HCT116 (cell line): Measurements from ENCODE around the gene C16orf82. TPM values are rescaled to one million over a fixed set of nuclear protein-coding genes. Genes with fewer than 3 reads are reported as not detected.

Source experiments
- ATAC-seq: fragments of 200-7000 bp; cut with Tn5 transposase; 2 replicates; pipeline ENCODE4 v1.9.1; 2020; ENCODE audit warnings: mild to moderate bottlenecking, moderate library complexity
- BruUV-seq: library from RNA; stranded (reverse); fragments of 400-500 nt; replicated peaks from 2 replicates; lab custom pipeline; 2021; lab: Mats Ljungman, UMichigan
- CTCF ChIA-PET: fragments of 300-600 bp; sonication (Branson Sonifier 250); formaldehyde crosslinking; loops from one replicate; lab custom pipeline; 2021; ENCODE audit warnings: antibody characterized with exemption; lab: Charles Lee
- POLR2A ChIA-PET: fragments of 300-600, 350-600 bp; sonication (Branson Sonifier 250); formaldehyde crosslinking; loops from one replicate; lab custom pipeline; 2021; ENCODE audit warnings: antibody characterized with exemption; lab: Charles Lee
- RAD21 ChIA-PET, 2 experiments: fragments of 300-600 bp; sonication (Branson Sonifier 250); formaldehyde crosslinking; loops; one replicate each; lab custom pipeline; 2023; ENCODE audit warnings: low total read pairs in 2 of 2; ENCODE audit not compliant: uncharacterized antibody in 2 of 2, unreplicated experiment in 2 of 2, low non-redundant PET in 1 of 2; lab: Charles Lee
- DNase-seq: peaks from one replicate; pipeline ENCODE4 v3.0.0-alpha.2; 2010; ENCODE audit warnings: low read depth, low spot score
- H2AFZ ChIP-seq: fragments of 200-600 bp; shearing (Covaris generic), sonication (generic); 2 replicates; pipeline ENCODE4 v1.6.1; 2017; ENCODE audit warnings: low read depth, mixed run types, mixed read lengths, antibody characterized with exemption, low read length; ENCODE audit not compliant: poor library complexity, severe bottlenecking
- H3K27ac ChIP-seq: 2 replicates; pipeline ENCODE4 v1.5.1; 2012; ENCODE audit warnings: low read depth, low read length
- H3K27me3 ChIP-seq: fragments of 200-600 bp; sonication (generic); 2 replicates; pipeline ENCODE4 v1.6.1; 2016; ENCODE audit warnings: mixed run types, low read length, mixed read lengths; ENCODE audit not compliant: insufficient read depth
- H3K36me3 ChIP-seq, 2 experiments: fragments of 200-500 bp in 1 of 2; fragments of 200-600 bp in 1 of 2; sonication (Bioruptor generic) in 1 of 2; sonication (generic) in 1 of 2; 2 replicates each; pipeline versions ENCODE4 v1.5.1 to v1.6.1; 2014 to 2016; ENCODE audit warnings: low read length in 2 of 2, inconsistent platforms in 1 of 2, mixed read lengths in 1 of 2, mixed run types in 1 of 2; ENCODE audit not compliant: insufficient read depth in 2 of 2, control insufficient read depth in 1 of 2
- H3K4me1 ChIP-seq, 2 experiments: fragments of 200-600 bp in 1 of 2; sonication (generic) in 1 of 2; 2 replicates each; pipeline versions ENCODE4 v1.5.1 to v1.6.1; 2012 to 2017; ENCODE audit warnings: low read length in 2 of 2, inconsistent platforms in 1 of 2, mild to moderate bottlenecking in 1 of 2, mixed read lengths in 1 of 2, mixed run types in 1 of 2, moderate library complexity in 1 of 2; ENCODE audit not compliant: insufficient read depth in 2 of 2, control insufficient read depth in 1 of 2
- H3K4me2 ChIP-seq: fragments of 200-600 bp; sonication (generic); 2 replicates; pipeline ENCODE4 v1.6.1; 2017; ENCODE audit warnings: mixed run types, low read length, mixed read lengths
- H3K4me3 ChIP-seq, 2 experiments: fragments of 200-600 bp in 1 of 2; sonication (generic) in 1 of 2; replicated peaks in 1 of 2; 2 replicates each; pipeline ENCODE4 v1.5.1; 2011 to 2016; ENCODE audit warnings: low read length in 2 of 2, control low read depth in 1 of 2, low read depth in 1 of 2, mild to moderate bottlenecking in 1 of 2, mixed read lengths in 1 of 2, mixed run types in 1 of 2
- H3K79me2 ChIP-seq: fragments of 200-600 bp; sonication (generic); 2 replicates; pipeline ENCODE4 v1.6.1; 2017; ENCODE audit warnings: mild to moderate bottlenecking, mixed run types, low read length, moderate library complexity, mixed read lengths; ENCODE audit not compliant: insufficient read depth
- H3K9ac ChIP-seq: fragments of 200-600 bp; sonication (generic); 2 replicates; pipeline ENCODE4 v1.6.1; 2016; ENCODE audit warnings: low read length, mixed read lengths
- H3K9me2 ChIP-seq: fragments of 200-600 bp; sonication (generic), shearing (Covaris generic); 2 replicates; pipeline ENCODE4 v1.6.1; 2017; ENCODE audit warnings: mixed run types, mild to moderate bottlenecking, moderate library complexity; ENCODE audit not compliant: insufficient read depth
- H3K9me3 ChIP-seq, 2 experiments: fragments of 200-500 bp in 1 of 2; fragments of 200-600 bp in 1 of 2; sonication (Bioruptor generic) in 1 of 2; sonication (generic) in 1 of 2; 2 replicates each; pipeline ENCODE4 v1.6.1; 2014 to 2017; ENCODE audit warnings: low read length in 2 of 2, mixed read lengths in 2 of 2, inconsistent platforms in 1 of 2, low read depth in 1 of 2, mild to moderate bottlenecking in 1 of 2, mixed run types in 1 of 2, moderate library complexity in 1 of 2; ENCODE audit not compliant: control insufficient read depth in 1 of 2, insufficient read depth in 1 of 2
- H4K20me1 ChIP-seq: fragments of 200-600 bp; sonication (generic), shearing (Covaris generic); 2 replicates; pipeline ENCODE4 v1.6.1; 2017; ENCODE audit warnings: mixed run types, mild to moderate bottlenecking, moderate library complexity; ENCODE audit not compliant: insufficient read depth
- CBX3 ChIP-seq: IDR thresholded peaks from 2 replicates; pipeline ENCODE4 v1.6.1; 2012; ENCODE audit warnings: low read depth
- ELF1 ChIP-seq: IDR thresholded peaks from 2 replicates; pipeline ENCODE4 v1.6.1; 2012; ENCODE audit warnings: low read depth, borderline replicate concordance
- EZH2phosphoT487 ChIP-seq: fragments of 200-600 bp; IDR thresholded peaks from 2 replicates; pipeline ENCODE4 v1.6.1; 2018; ENCODE audit warnings: antibody characterized with exemption, borderline replicate concordance
- RAD21 ChIP-seq: IDR thresholded peaks from 2 replicates; pipeline ENCODE4 v1.6.1; 2012; ENCODE audit warnings: low read depth, mild to moderate bottlenecking
- SIN3A ChIP-seq: IDR thresholded peaks from 2 replicates; pipeline ENCODE4 v1.6.1; 2012; ENCODE audit warnings: low read depth
- SP1 ChIP-seq: IDR thresholded peaks from 2 replicates; pipeline ENCODE4 v1.6.1; 2012; ENCODE audit warnings: low read depth
- TCF7L2 ChIP-seq: IDR thresholded peaks from 2 replicates; pipeline ENCODE4 v1.7.0; 2011; ENCODE audit warnings: borderline replicate concordance, inconsistent platforms; ENCODE audit not compliant: insufficient read depth, insufficient read length; ENCODE audit errors: extremely low read depth
- ZFX ChIP-seq: fragments of 450-650 bp; IDR thresholded peaks from 2 replicates; pipeline ENCODE4 v1.6.1; 2017
- intact Hi-C: fragments of 100-400 bp; cut with micrococcal nuclease; formaldehyde crosslinking; loops from 2 replicates; pipeline ENCODE4 v1.10.0; 2022
- total RNA-seq: library from RNA; stranded (reverse); gene quantifications from one replicate; pipeline ENCODE4 v1.2.1, GENCODE V29; 2021; ENCODE audit not compliant: unreplicated experiment
- TF ChIP-seq, protein P1 (sequence below): IDR thresholded peaks from 2 replicates; pipeline ENCODE4 v1.6.1; 2012; ENCODE audit warnings: low read depth
- TF ChIP-seq, protein P2 (sequence below): IDR thresholded peaks from 2 replicates; pipeline ENCODE4 v1.6.1; 2012
- TF ChIP-seq, protein P3 (sequence below): IDR thresholded peaks from 2 replicates; pipeline ENCODE4 v1.6.1; 2012
- TF ChIP-seq, protein P4 (sequence below): IDR thresholded peaks from 2 replicates; pipeline ENCODE4 v1.6.1; 2011; ENCODE audit warnings: mild to moderate bottlenecking, low read length, moderate library complexity; ENCODE audit not compliant: insufficient replicate concordance; ENCODE audit errors: extremely low read depth

C16orf82 gene
- total RNA-seq, 1 experiment from 2014 or later: not detected

DNA sequence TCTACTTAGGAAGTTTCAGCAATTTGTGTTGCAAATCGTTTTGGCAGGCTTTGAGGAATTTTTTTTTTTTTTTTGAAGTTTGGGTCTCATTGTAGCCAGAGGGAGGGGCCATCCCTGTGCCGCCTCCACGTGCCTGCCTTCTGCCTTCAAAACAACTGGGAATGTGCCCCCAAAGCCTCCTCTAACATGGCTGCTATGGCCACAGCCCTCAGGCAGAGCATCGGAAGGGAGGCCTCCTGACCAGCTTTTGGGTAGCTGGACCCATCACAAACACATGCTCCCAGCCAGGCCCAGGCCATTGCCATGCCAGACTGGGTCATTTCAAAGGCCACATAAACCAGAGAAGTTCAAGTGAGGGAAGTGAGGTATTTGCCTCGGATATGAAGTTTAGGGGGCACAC, 21.5 kb downstream of the C16orf82 start:
- ChIA-PET POLR2A (no interaction called here), RAD21 (no interaction called here), CTCF (no interaction called here)
- TF ChIP-seq EZH2phosphoT487: no peak
- TF ChIP-seq, protein P1, sequence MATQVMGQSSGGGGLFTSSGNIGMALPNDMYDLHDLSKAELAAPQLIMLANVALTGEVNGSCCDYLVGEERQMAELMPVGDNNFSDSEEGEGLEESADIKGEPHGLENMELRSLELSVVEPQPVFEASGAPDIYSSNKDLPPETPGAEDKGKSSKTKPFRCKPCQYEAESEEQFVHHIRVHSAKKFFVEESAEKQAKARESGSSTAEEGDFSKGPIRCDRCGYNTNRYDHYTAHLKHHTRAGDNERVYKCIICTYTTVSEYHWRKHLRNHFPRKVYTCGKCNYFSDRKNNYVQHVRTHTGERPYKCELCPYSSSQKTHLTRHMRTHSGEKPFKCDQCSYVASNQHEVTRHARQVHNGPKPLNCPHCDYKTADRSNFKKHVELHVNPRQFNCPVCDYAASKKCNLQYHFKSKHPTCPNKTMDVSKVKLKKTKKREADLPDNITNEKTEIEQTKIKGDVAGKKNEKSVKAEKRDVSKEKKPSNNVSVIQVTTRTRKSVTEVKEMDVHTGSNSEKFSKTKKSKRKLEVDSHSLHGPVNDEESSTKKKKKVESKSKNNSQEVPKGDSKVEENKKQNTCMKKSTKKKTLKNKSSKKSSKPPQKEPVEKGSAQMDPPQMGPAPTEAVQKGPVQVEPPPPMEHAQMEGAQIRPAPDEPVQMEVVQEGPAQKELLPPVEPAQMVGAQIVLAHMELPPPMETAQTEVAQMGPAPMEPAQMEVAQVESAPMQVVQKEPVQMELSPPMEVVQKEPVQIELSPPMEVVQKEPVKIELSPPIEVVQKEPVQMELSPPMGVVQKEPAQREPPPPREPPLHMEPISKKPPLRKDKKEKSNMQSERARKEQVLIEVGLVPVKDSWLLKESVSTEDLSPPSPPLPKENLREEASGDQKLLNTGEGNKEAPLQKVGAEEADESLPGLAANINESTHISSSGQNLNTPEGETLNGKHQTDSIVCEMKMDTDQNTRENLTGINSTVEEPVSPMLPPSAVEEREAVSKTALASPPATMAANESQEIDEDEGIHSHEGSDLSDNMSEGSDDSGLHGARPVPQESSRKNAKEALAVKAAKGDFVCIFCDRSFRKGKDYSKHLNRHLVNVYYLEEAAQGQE: no peak
- TF ChIP-seq CBX3: no peak
- Histone ChIP-seq H3K79me2 (no peaks in the 10 kb centered on the region), H3K27ac (no peak overlapping the region), H2AFZ (no peak overlapping the region), H3K4me3 (no peak overlapping the region), H4K20me1 (no peaks in the 10 kb centered on the region), H3K36me3 (no peaks in the 10 kb centered on the region), H3K9ac (no peak overlapping the region), H3K4me1 (no peaks in the 10 kb centered on the region), H3K4me2 (no peak overlapping the region), H3K9me3 (no peaks in the 10 kb centered on the region), H3K27me3 (peaks cover 12% of the 10 kb centered on the region), H3K9me2 (no peaks in the 10 kb centered on the region)
- intact Hi-C loops: no loop called here
- DNase-seq (no peak), ATAC-seq (no peak)
- no TSS peak for BruUV-seq

DNA sequence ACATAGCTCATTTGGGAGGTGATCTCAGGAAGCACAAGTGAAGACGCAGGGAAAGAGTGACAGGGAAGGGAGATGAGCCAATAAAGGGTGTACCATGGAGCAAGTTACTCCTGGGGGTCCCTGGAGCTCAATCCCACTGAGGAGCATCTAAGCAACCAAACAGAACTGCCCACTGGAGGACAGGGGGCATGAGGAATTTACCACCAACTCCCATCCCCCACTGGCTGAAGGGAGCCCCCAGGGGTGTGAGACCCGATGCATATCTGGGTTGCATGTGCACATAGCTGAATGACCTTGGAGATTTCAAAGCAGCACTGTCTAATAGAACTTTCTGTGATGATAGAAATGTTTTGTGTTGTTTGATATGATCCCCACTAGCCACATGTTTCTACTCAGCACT, 29.6 kb downstream of the C16orf82 start:
- H3K4me1 ChIP-seq: no peaks in the 10 kb centered on the region
- DNase-seq (no peak), ATAC-seq (no peak)
- H3K27ac ChIP-seq: no peak overlapping the region
- no peaks in the 10 kb centered on the region for H3K36me3 ChIP-seq
- H3K9ac ChIP-seq: no peak overlapping the region
- ChIA-PET POLR2A (no interaction called here), RAD21 (no interaction called here), CTCF (no interaction called here)
- no peaks in the 10 kb centered on the region for H3K9me3 ChIP-seq
- H2AFZ ChIP-seq: no peak overlapping the region
- no peaks in the 10 kb centered on the region for H4K20me1 ChIP-seq
- no peaks in the 10 kb centered on the region for H3K9me2 ChIP-seq
- no TSS peak for BruUV-seq
- H3K27me3 ChIP-seq: peaks cover 22% of the 10 kb centered on the region
- H3K79me2 ChIP-seq: no peaks in the 10 kb centered on the region
- intact Hi-C loops: no loop called here
- H3K4me2 ChIP-seq: no peak overlapping the region
- no peak overlapping the region for H3K4me3 ChIP-seq
- no peak for TF ChIP-seq CBX3
- TF ChIP-seq SP1: no peak
- no peak for TF ChIP-seq ELF1
- no peak for TF ChIP-seq TCF7L2
- TF ChIP-seq SIN3A: no peak
- TF ChIP-seq, protein P2, sequence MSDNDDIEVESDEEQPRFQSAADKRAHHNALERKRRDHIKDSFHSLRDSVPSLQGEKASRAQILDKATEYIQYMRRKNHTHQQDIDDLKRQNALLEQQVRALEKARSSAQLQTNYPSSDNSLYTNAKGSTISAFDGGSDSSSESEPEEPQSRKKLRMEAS: no peak
- no peak for TF ChIP-seq RAD21
- TF ChIP-seq, protein P3, sequence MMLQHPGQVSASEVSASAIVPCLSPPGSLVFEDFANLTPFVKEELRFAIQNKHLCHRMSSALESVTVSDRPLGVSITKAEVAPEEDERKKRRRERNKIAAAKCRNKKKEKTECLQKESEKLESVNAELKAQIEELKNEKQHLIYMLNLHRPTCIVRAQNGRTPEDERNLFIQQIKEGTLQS: no peak
- no peak for TF ChIP-seq ZFX
- TF ChIP-seq, protein P4, sequence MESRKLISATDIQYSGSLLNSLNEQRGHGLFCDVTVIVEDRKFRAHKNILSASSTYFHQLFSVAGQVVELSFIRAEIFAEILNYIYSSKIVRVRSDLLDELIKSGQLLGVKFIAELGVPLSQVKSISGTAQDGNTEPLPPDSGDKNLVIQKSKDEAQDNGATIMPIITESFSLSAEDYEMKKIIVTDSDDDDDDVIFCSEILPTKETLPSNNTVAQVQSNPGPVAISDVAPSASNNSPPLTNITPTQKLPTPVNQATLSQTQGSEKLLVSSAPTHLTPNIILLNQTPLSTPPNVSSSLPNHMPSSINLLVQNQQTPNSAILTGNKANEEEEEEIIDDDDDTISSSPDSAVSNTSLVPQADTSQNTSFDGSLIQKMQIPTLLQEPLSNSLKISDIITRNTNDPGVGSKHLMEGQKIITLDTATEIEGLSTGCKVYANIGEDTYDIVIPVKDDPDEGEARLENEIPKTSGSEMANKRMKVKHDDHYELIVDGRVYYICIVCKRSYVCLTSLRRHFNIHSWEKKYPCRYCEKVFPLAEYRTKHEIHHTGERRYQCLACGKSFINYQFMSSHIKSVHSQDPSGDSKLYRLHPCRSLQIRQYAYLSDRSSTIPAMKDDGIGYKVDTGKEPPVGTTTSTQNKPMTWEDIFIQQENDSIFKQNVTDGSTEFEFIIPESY: no peak
